HepG2 (cell line): Measurements from ENCODE around the gene PPFIA2. TPM values are rescaled to one million over a fixed set of nuclear protein-coding genes. Genes with fewer than 3 reads are reported as not detected.

ENCODE experiments used
- ATAC-seq: fragments of 200-7000 bp; cut with Tn5 transposase; 3 replicates; pipeline ENCODE4 v1.9.1; 2020; ENCODE audit warnings: mild to moderate bottlenecking, moderate library complexity
- BruUV-seq: library from RNA; stranded (reverse); fragments of 400-500 nt; replicated peaks from 2 replicates; lab custom pipeline; 2021; lab: Mats Ljungman, UMichigan
- CTCF ChIA-PET: fragments of 300-600 bp; formaldehyde crosslinking; extraction: SDS; loops from one replicate; lab custom pipeline; 2021; ENCODE audit warnings: low total read pairs, inconsistent platforms, low intra/inter-chr PET ratio; lab: Yijun Ruan, JAX
- POLR2A ChIA-PET: fragments of 350-600 bp; sonication (Branson Sonifier 250); formaldehyde crosslinking; loops from one replicate; lab custom pipeline; 2020; ENCODE audit warnings: antibody characterized with exemption, inconsistent platforms; lab: Yijun Ruan, JAX
- DNase-seq: peaks from one replicate; pipeline ENCODE4 v3.0.0-alpha.2; 2015; ENCODE audit warnings: low spot score
- FAIRE-seq: peaks from 3 replicates; lab custom pipeline; 2011; peaks lifted over from hg19 to GRCh38; lab: Jason Lieb, UNC
- H2AFZ ChIP-seq: one replicate; pipeline ENCODE4 v1.6.1; 2011; ENCODE audit warnings: low read length, inconsistent platforms
- H3K27ac ChIP-seq: fragments of 300-600 bp; 3 replicates; pipeline ENCODE4 v1.8.0; 2011; ENCODE audit warnings: mixed run types, mild to moderate bottlenecking, mixed read lengths, low read length, inconsistent platforms; ENCODE audit not compliant: insufficient read depth; ENCODE audit errors: extremely low read length
- H3K27me3 ChIP-seq, 2 experiments: fragments of 200-600 bp in 1 of 2; 2 replicates in 1 of 2; 3 replicates in 1 of 2; pipeline versions ENCODE4 v1.6.0 to v1.8.0; 2011; ENCODE audit warnings: low read length in 2 of 2, mild to moderate bottlenecking in 2 of 2, moderate library complexity in 2 of 2, inconsistent platforms in 1 of 2; ENCODE audit not compliant: insufficient read depth in 2 of 2, control insufficient read depth in 1 of 2
- H3K36me3 ChIP-seq, 2 experiments: fragments of 200-600 bp in 1 of 2; replicated peaks in 1 of 2; 2 replicates in 1 of 2; 3 replicates in 1 of 2; pipeline versions ENCODE4 v1.5.1 to v1.8.0; 2011; ENCODE audit warnings: low read length in 2 of 2, inconsistent platforms in 1 of 2; ENCODE audit not compliant: insufficient read depth in 2 of 2, control insufficient read depth in 1 of 2
- H3K4me1 ChIP-seq: 2 replicates; pipeline ENCODE4 v1.5.1; 2012; ENCODE audit warnings: low read length, inconsistent platforms; ENCODE audit not compliant: insufficient read depth
- H3K4me2 ChIP-seq: 2 replicates; pipeline ENCODE4 v1.6.0; 2011; ENCODE audit warnings: low read depth, low read length, inconsistent platforms
- H3K4me3 ChIP-seq, 3 experiments: fragments of 200-600 bp in 1 of 3; sonication (generic), shearing (Covaris generic) in 1 of 3; replicated peaks in 1 of 3; 2 replicates each; pipeline ENCODE4 v1.5.1; 2011 to 2016; ENCODE audit warnings: low read length in 3 of 3, inconsistent platforms in 2 of 3, low read depth in 2 of 3, mild to moderate bottlenecking in 2 of 3, control low read depth in 1 of 3, mixed read lengths in 1 of 3; ENCODE audit not compliant: insufficient read depth in 1 of 3
- H3K79me2 ChIP-seq: one replicate; pipeline ENCODE4 v1.6.1; 2011; ENCODE audit warnings: low read length, inconsistent platforms; ENCODE audit not compliant: insufficient read depth
- H3K9ac ChIP-seq: 2 replicates; pipeline ENCODE4 v1.6.0; 2011; ENCODE audit warnings: mild to moderate bottlenecking, low read depth, low read length, inconsistent platforms; ENCODE audit not compliant: insufficient read depth
- H3K9me3 ChIP-seq: 2 replicates; pipeline ENCODE4 v1.5.1; 2012; ENCODE audit warnings: mild to moderate bottlenecking, low read length
- H4K20me1 ChIP-seq: 2 replicates; pipeline ENCODE4 v1.6.0; 2011; ENCODE audit warnings: inconsistent platforms, mild to moderate bottlenecking, low read length, moderate library complexity; ENCODE audit not compliant: insufficient read depth
- GPBP1L1 ChIP-seq: sonication (generic); formaldehyde crosslinking; IDR thresholded peaks from 2 replicates; pipeline ENCODE4 v1.5.0; 2020; ENCODE audit warnings: mild to moderate bottlenecking, missing genetic modification reagents
- KDM6A ChIP-seq: IDR thresholded peaks from 2 replicates; pipeline ENCODE4 v1.6.1; 2016; ENCODE audit warnings: low read depth
- SALL1 ChIP-seq: sonication (generic); formaldehyde crosslinking; IDR thresholded peaks from 2 replicates; pipeline ENCODE4 v1.8.0; 2022; ENCODE audit warnings: mild to moderate bottlenecking, missing genetic modification reagents
- SMARCE1 ChIP-seq: fragments of 450-650 bp; IDR thresholded peaks from 2 replicates; pipeline ENCODE4 v1.6.1; 2017; ENCODE audit warnings: borderline replicate concordance
- STAG1 ChIP-seq: sonication (generic); formaldehyde crosslinking; IDR thresholded peaks from 2 replicates; pipeline ENCODE4 v1.4.0; 2020; ENCODE audit warnings: missing genetic modification reagents
- SUZ12 ChIP-seq: fragments of 150-350 bp; IDR thresholded peaks from 2 replicates; pipeline ENCODE4 v1.6.1; 2014; ENCODE audit warnings: low read depth, low read length
- ZNF296 ChIP-seq: sonication (generic); formaldehyde crosslinking; conservative IDR thresholded peaks from 2 replicates; pipeline ENCODE4 v1.5.0; 2020; ENCODE audit warnings: mild to moderate bottlenecking, missing genetic modification reagents
- WGBS: methylation state at CpG from one replicate; pipeline ENCODE4 v1.1.6; 2017; ENCODE audit warnings: low lambda C conversion rate; 5-methylcytosine and 5-hydroxymethylcytosine counted together
- in situ Hi-C: cut with HindIII; loops from 2 replicates; pipeline ENCODE4 v1.10.0; 2017; ENCODE audit warnings: low pct_unique_long_range_greater_than_20kb; ENCODE audit not compliant: extremely low pct_ligation_motif_present
- intact Hi-C: fragments of 100-400 bp; cut with micrococcal nuclease; formaldehyde crosslinking; loops from one replicate; pipeline ENCODE4 v1.10.0; 2022; ENCODE audit not compliant: unreplicated experiment
- polyA plus RNA-seq, 8 experiments: library from polyadenylated mRNA; depleted of rRNA in 3 of 8; stranded (reverse) in 7 of 8; unstranded in 1 of 8; fragments of >200 nt; fragmentation: Illumina TruSeq in 4 of 8; extraction: Trizol in 4 of 8; gene quantifications; 2 replicates each; pipeline versions ENCODE4 v1.2.1 to v1.2.3, GENCODE V29; 2011 to 2016; ENCODE audit warnings: low read depth in 4 of 8, missing spikeins in 1 of 8, mixed read lengths in 1 of 8; ENCODE audit not compliant: insufficient read depth in 1 of 8
- total RNA-seq, 5 experiments: library from RNA; depleted of rRNA; stranded (reverse); fragments of >200 nt; fragmentation: Illumina TruSeq; extraction: Trizol; gene quantifications; 2 replicates each; pipeline ENCODE4 v1.2.3, GENCODE V29; 2016; ENCODE audit warnings: low read depth in 1 of 5
- TF ChIP-seq, protein P1 (sequence below): sonication (generic); formaldehyde crosslinking; IDR thresholded peaks from 2 replicates; pipeline ENCODE4 v1.8.1; 2022; ENCODE audit warnings: low read depth, mild to moderate bottlenecking, missing genetic modification reagents

The PPFIA2 gene
- total and polyA plus RNA-seq, 2 of the 13 experiments (the other 11 are each of a cell fraction or from before 2014, with no cell fraction given): 0.05 TPM; not detected in 1

GRCh38 chr12:81253360-81253759 lies 505.8 kb downstream of the PPFIA2 start:
- BruUV-seq: no TSS peak
- no peak overlapping the region for H3K4me3 ChIP-seq
- H2AFZ ChIP-seq: no peak overlapping the region
- FAIRE-seq: no peak
- no peak for DNase-seq
- in situ Hi-C loops: no loop called here
- H3K4me2 ChIP-seq: no peak overlapping the region
- 95% methylated on average over 3 of the region's 3 CpGs for WGBS
- POLR2A ChIA-PET: no interaction called here
- TF ChIP-seq SALL1 (CRISPR knock-in tag) (no peak), SUZ12 (no peak), STAG1 (no peak), GPBP1L1 (CRISPR knock-in tag) (no peak), ZNF296 (CRISPR knock-in tag) (no peak), SMARCE1 (no peak), KDM6A (CRISPR knock-in tag) (no peak)
- TF ChIP-seq, protein P1, sequence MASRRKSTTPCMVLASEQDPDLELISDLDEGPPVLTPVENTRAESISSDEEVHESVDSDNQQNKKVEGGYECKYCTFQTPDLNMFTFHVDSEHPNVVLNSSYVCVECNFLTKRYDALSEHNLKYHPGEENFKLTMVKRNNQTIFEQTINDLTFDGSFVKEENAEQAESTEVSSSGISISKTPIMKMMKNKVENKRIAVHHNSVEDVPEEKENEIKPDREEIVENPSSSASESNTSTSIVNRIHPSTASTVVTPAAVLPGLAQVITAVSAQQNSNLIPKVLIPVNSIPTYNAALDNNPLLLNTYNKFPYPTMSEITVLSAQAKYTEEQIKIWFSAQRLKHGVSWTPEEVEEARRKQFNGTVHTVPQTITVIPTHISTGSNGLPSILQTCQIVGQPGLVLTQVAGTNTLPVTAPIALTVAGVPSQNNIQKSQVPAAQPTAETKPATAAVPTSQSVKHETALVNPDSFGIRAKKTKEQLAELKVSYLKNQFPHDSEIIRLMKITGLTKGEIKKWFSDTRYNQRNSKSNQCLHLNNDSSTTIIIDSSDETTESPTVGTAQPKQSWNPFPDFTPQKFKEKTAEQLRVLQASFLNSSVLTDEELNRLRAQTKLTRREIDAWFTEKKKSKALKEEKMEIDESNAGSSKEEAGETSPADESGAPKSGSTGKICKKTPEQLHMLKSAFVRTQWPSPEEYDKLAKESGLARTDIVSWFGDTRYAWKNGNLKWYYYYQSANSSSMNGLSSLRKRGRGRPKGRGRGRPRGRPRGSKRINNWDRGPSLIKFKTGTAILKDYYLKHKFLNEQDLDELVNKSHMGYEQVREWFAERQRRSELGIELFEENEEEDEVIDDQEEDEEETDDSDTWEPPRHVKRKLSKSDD (CRISPR knock-in tag): no peak
- no peaks in the 10 kb centered on the region for H4K20me1 ChIP-seq
- H3K27me3 ChIP-seq: no peaks in the 10 kb centered on the region
- no peak for ATAC-seq
- no peak overlapping the region for H3K9ac ChIP-seq
- CTCF ChIA-PET: no interaction called here
- H3K27ac ChIP-seq: no peak overlapping the region
- peaks cover 9 to 32% of the 10 kb centered on the region in 2 experiments; a peak in 4 of 5 replicates for H3K36me3 ChIP-seq
- intact Hi-C loops: no loop called here
- H3K4me1 ChIP-seq: no peaks in the 10 kb centered on the region
- H3K9me3 ChIP-seq: no peaks in the 10 kb centered on the region
- no peaks in the 10 kb centered on the region for H3K79me2 ChIP-seq
